NCI-H128 (cell line): Measurements from ENCODE around the gene SND1.

Experiments
- DNase-seq: peaks from one replicate; lab custom pipeline; 2025; ENCODE audit not compliant: unreplicated experiment; lab: John Stamatoyannopoulos, UW

SND1 gene

GRCh38 chr7:127726476-127726875 lies 74.5 kb downstream of the SND1 start:
- no peak for DNase-seq

DNA sequence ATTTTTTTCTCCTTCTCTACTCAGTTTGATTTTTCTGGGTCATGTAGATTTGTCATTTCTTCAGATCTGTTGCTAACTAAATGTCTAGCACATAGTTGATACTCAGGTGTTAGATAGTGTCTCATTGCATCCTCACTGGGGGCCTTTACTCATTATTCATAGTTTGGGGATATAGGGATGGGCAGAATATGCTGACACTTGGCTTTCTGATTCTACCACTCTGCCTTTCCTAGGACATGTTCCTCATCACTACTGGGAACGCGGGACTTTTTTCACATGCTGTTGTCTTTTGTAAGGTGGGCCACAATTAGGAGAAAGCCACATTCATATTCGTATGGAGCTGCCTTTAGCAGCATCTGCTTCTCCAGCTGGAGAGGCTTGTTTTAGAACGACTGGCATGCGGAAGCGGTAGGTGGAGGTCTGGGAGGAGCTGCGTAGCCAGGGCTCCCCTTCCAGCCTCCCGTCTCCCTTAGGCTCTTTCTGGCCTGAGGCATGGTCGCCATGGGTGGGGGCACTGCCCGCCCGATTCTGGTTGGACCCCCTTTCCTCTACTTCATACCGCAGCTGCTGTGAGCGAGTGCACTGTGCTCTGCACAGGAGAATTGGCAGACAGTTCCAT lies 78.8 kb downstream of the SND1 start:
- no peak for DNase-seq

GRCh38 chr7:127731431-127732080 lies 79.6 kb downstream of the SND1 start:
- no peak for DNase-seq

- DNase-seq = no peak
Observed at GRCh38 chr7:127732306-127732705, 80.3 kb downstream of the SND1 start.

DNA sequence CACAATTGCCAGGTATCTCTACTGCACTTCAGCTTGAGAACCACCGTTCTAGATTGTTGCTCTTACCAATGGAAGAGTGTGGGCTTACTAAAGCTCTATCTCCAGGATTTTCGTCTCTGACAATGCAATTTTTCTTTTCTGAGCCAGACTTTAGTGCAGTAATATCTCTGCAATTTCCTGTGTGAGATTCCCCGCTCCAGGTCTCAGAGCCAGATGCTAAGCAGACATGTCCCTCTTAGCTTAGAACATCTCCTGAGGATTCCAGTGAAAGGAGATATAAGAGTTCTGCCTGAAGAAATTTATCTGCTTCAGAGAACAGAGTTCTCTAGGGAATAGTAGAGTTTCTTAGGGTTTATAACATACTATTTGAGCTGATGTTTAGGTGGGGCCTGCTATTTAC lies 82.0 kb downstream of the SND1 start:
- no peak for DNase-seq

GRCh38 chr7:127736511-127736910 lies 84.5 kb downstream of the SND1 start:
- DNase-seq = no peak

DNA sequence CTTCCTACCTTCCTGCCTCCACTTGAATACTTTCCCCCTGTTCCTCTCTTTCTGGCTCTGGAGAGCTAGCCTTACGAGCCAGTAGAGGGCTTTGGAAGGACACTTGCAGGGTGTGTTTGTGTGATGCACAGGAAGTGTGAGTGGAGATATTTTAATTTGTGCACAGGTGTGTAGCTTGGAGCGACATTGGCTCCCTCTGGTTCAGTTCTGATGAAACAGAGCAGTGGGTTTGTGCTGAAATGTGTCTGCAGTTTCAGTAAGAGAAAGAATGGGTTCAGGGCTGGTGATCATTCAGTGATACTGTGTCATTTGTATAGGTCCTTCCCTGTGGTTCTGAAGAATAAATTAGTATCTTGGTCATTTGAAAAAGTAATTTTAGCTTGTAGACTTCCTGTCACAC lies 86.9 kb downstream of the SND1 start:
- DNase-seq = no peak

- no peak for DNase-seq
Observed at GRCh38 chr7:127741764-127742375, 89.9 kb downstream of the SND1 start.

GRCh38 chr7:127745445-127745844 lies 93.5 kb downstream of the SND1 start:
- no peak for DNase-seq

GRCh38 chr7:127751062-127751461 lies 99.1 kb downstream of the SND1 start:
- no peak for DNase-seq

- no peak for DNase-seq
Observed at GRCh38 chr7:127751490-127752448, 99.8 kb downstream of the SND1 start.

- DNase-seq = no peak
Observed at GRCh38 chr7:127752829-127753228, 100.8 kb downstream of the SND1 start.

DNA sequence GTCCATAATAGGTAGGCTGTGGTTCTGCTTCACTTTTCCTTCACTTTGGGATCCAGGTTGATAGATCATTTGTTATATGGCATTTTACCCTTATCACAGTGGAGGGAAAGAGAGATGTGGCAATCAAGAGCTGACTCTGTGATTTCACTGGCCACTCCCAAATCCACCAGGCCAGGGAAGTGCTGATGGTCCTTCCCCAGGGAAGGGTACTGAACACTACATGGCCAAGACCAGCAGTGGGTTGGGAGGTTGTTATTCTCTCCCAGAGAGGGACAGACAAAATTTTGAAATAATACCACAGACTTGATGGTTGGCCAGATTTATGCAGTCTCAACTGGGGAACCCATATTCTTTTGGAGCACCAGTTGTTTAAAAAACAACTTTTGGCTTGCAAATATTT lies 102.5 kb downstream of the SND1 start:
- DNase-seq = no peak

GRCh38 chr7:127755521-127755920 lies 103.5 kb downstream of the SND1 start:
- DNase-seq = no peak

- DNase-seq = no peak
Observed at GRCh38 chr7:127755965-127756364, 104.0 kb downstream of the SND1 start.

- DNase-seq = no peak
Observed at GRCh38 chr7:127758105-127758504, 106.1 kb downstream of the SND1 start.

DNA sequence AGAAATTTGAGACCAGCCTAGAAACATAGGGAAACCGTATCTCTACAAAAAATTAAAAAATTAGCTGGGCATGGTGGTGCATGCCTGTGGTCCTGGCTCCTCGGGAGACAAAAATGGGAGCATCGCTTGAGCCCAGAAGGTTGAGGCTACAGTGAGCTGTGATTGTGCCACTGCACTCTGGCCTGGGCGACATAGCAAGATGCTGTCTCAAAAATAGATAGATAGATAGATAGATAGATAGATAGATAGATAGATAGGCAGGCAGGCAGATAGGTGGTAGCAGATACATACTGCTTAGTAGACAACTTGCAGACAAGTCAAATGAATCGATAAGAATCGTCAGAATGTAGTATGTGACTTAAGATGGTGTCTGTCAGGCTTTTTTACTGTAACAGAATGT lies 106.9 kb downstream of the SND1 start:
- DNase-seq = no peak

GRCh38 chr7:127759945-127760421 lies 108.0 kb downstream of the SND1 start:
- no peak for DNase-seq

GRCh38 chr7:127760436-127761031 lies 108.5 kb downstream of the SND1 start:
- no peak for DNase-seq

- DNase-seq = no peak
Observed at GRCh38 chr7:127761196-127761595, 109.2 kb downstream of the SND1 start.

- DNase-seq = no peak
Observed at GRCh38 chr7:127764681-127765080, 112.7 kb downstream of the SND1 start.
